Stomach (tissue), 4 donors: ENCODE data around the gene POU1F1.

Source experiments
- POLR2A ChIP-seq, 4 donors: fragments of 450-650 bp; IDR thresholded peaks; one replicate each; pipeline ENCODE4 v1.6.1; 2016; ENCODE audit warnings: antibody characterized with exemption in 4 of 4, control low read depth in 2 of 4, mild to moderate bottlenecking in 1 of 4, moderate library complexity in 1 of 4
- POLR2AphosphoS5 ChIP-seq, 3 donors: sonication (generic); formaldehyde crosslinking; IDR thresholded peaks; one replicate each; pipeline ENCODE4 v1.6.1; 2016; ENCODE audit warnings: antibody characterized with exemption in 3 of 3
- TF ChIP-seq, protein P1 (sequence below), 7 experiments: fragments of 450-650 bp in 4 of 7; fragments of 200-600 bp in 3 of 7; sonication (generic) in 3 of 7; IDR thresholded peaks; one replicate each; pipeline ENCODE4 v1.5.1; 2016 to 2019; ENCODE audit warnings: antibody characterized with exemption in 7 of 7, control low read depth in 2 of 7, mild to moderate bottlenecking in 1 of 7

DNA sequence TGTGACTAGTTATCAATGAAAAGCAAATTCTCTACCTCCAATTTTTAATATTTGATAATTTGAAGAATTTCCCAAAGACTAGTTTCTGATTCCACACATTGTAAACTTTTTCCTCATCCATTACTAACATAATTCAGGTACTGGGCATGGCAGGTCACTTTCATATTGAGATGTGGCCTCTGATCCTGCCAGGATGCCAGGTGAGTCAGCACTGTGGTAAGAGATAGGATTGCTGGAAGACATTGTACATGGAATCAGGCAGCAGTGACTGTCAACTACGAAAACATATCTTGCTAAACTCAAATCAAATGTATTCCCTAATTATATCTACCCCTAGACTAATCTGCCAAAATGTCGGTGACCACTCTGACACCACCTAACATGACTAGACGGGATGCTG is 33.2 kb upstream of the POU1F1 start:
- TF ChIP-seq, protein P1, sequence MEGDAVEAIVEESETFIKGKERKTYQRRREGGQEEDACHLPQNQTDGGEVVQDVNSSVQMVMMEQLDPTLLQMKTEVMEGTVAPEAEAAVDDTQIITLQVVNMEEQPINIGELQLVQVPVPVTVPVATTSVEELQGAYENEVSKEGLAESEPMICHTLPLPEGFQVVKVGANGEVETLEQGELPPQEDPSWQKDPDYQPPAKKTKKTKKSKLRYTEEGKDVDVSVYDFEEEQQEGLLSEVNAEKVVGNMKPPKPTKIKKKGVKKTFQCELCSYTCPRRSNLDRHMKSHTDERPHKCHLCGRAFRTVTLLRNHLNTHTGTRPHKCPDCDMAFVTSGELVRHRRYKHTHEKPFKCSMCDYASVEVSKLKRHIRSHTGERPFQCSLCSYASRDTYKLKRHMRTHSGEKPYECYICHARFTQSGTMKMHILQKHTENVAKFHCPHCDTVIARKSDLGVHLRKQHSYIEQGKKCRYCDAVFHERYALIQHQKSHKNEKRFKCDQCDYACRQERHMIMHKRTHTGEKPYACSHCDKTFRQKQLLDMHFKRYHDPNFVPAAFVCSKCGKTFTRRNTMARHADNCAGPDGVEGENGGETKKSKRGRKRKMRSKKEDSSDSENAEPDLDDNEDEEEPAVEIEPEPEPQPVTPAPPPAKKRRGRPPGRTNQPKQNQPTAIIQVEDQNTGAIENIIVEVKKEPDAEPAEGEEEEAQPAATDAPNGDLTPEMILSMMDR (IDR thresholded peaks at IDR 0.05): no peak
- TF ChIP-seq POLR2AphosphoS5 (IDR thresholded peaks at IDR 0.05): no peak
- no peak for TF ChIP-seq POLR2A (IDR thresholded peaks at IDR 0.05)
